Heart right ventricle (tissue), 16 donors: ENCODE results near the gene ARHGEF3. TPM values are rescaled to one million over a fixed set of nuclear protein-coding genes. Genes with fewer than 3 reads are reported as not detected.
A peak's percentile ranks its signal among the peaks of the same experiment; 100 is the strongest.

Experiments used
- ATAC-seq, 8 donors: fragments of 200-7000 bp; cut with Tn5 transposase; one replicate each; pipeline ENCODE4 v1.9.1; 2020; ENCODE audit warnings: mild to moderate bottlenecking in 8 of 8, moderate library complexity in 8 of 8, moderate number of reproducible peaks in 1 of 8
- DNase-seq, 2 donors: peaks; one replicate each; pipeline ENCODE4 v3.0.0-alpha.2; 2020
- H3K27ac ChIP-seq, 10 donors: fragments of 200-600 bp; sonication (generic) in 2 of 10; one replicate each; pipeline versions ENCODE4 v1.5.0 to v1.8.0; 2020 to 2022; ENCODE audit warnings: mild to moderate bottlenecking in 3 of 10
- H3K27me3 ChIP-seq, 7 donors: fragments of 200-600 bp; one replicate each; pipeline ENCODE4 v1.8.0; 2021 to 2022; ENCODE audit warnings: mild to moderate bottlenecking in 2 of 7
- H3K36me3 ChIP-seq, 9 donors: fragments of 200-600 bp; sonication (generic) in 1 of 9; one replicate each; pipeline versions ENCODE4 v1.5.0 to v1.8.0; 2020 to 2022; ENCODE audit warnings: mild to moderate bottlenecking in 2 of 9
- H3K4me1 ChIP-seq, 9 donors: fragments of 200-600 bp; sonication (generic) in 1 of 9; one replicate each; pipeline versions ENCODE4 v1.5.0 to v1.8.0; 2020 to 2022; ENCODE audit warnings: mild to moderate bottlenecking in 4 of 9
- H3K4me3 ChIP-seq, 10 donors: fragments of 200-600 bp; sonication (generic) in 2 of 10; one replicate each; pipeline versions ENCODE4 v1.5.0 to v1.8.0; 2020 to 2022; ENCODE audit warnings: mild to moderate bottlenecking in 7 of 10, moderate library complexity in 2 of 10
- H3K9me3 ChIP-seq, 11 donors: fragments of 200-600 bp in 10 of 11; sonication (generic) in 2 of 11; one replicate each; pipeline versions ENCODE4 v1.5.0 to v1.8.0; 2013 to 2022; ENCODE audit warnings: mild to moderate bottlenecking in 2 of 11, control low read depth in 1 of 11, moderate library complexity in 1 of 11
- WGBS, 2 donors: extraction: QIAGEN DNeasy Blood & Tissue Kit; methylation state at CpG; one replicate each; pipeline ENCODE4 v1.1.7; 2013; ENCODE audit warnings: inconsistent platforms in 1 of 2; 5-methylcytosine and 5-hydroxymethylcytosine counted together
- intact Hi-C, 10 donors: fragments of 100-400 bp; cut with DNase I; formaldehyde crosslinking; loops; one replicate each; pipeline versions ENCODE4 v1.11.1 to v1.14.2; 2022
- polyA plus RNA-seq, 2 donors: library from polyadenylated mRNA; stranded (reverse); fragments of 200-250 nt; gene quantifications; one replicate each; pipeline ENCODE4 v1.2.3, GENCODE V29; 2013
- total RNA-seq, 10 donors: library from RNA; stranded (reverse); fragmentation: NEBNext Ultra II Directional in 3 of 10; extraction: Animal tissue kit (Norgen Biotek cat#: 25700) in 3 of 10; gene quantifications; one replicate each; pipeline versions ENCODE4 v1.2.1 to v1.2.4, GENCODE V29; 2021 to 2023
- TF ChIP-seq, protein P1 (sequence below), 9 donors: fragments of 200-600 bp; sonication (generic) in 2 of 9; IDR thresholded peaks; one replicate each; pipeline versions ENCODE4 v1.5.0 to v1.8.0; 2021 to 2022; ENCODE audit warnings: antibody characterized with exemption in 9 of 9, mild to moderate bottlenecking in 5 of 9, moderate library complexity in 1 of 9
- donor health status: Arrhythmogenic right ventricular cardiomyopathy.
- donor health status: ischemic (EF 13 %, LVEDD 7.1; RV severe dilation, severe dysfunction).
- donor health status: healthy with polysubstance abuse.
- donor health status: DM: no; HTN: yes; CAD: no.
- donor health status: DM: no; HTN: no; CAD: no.
- donor health status: ischemic (EF 25% LVEDD 6.9; RV normal size, moderate dysfunction).
- donor health status: ischemic (EF 25% LVEDD 5.7; RV mildly dilated, moderate dysfunction).
- donor health status: healthy.
- donor health status: DM: yes; HTN: yes; CAD: no.
- donor health status: Ischemic cardiomyopathy.
- donor health status: ischemic (EF 35%, LVEDD 5.7; RV mildly dilated, moderate dysfunction).
- donor health status: nonischemic (EF 11% LVEDD 7.7; RV severe dilation, severe dysfunction).
- donor health status: DM: yes; HTN: yes; CAD: no.
- donor health status: PGD.
- donor health status: ischemic (EF 29% LVEDD 5.4; RV normal size, mild dysfunction).
- donor health status: nonischemic (EF 23%, LVEDD 6.1; RV moderate dilation, normal function).

The ARHGEF3 gene
- total and polyA plus RNA-seq, 12 donors = 6.6 to 26.1 (median 17.0) TPM

DNA sequence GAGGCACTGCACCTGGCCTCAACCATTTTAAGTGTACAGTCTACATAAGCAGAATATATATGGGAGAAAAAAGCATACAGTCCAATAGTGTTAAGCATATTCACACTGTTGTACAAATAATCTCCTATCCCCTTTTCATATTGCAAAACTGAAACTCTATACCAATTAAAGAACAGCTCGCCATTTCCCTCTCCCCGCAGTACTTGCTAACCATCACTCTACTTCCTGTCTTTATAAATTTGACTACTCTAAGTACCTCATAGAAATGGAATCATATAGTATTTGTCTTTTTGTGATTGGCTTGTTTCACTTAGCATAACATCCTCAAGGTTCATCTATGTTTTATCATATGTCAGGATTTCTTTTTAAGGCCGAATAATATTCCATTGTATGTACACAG, 97.0 kb downstream of the ARHGEF3 start:
- ATAC-seq (no peak), DNase-seq (no peak)
- peaks cover 0 to 5% (median 0%) of the 10 kb centered on the region in 11 donors for H3K9me3 ChIP-seq
- peaks cover 0 to 4% (median 0%) of the 10 kb centered on the region in 9 donors for H3K4me1 ChIP-seq
- H3K27me3 ChIP-seq = no peaks in the 10 kb centered on the region
- H3K4me3 ChIP-seq = no peak overlapping the region
- TF ChIP-seq, protein P1, sequence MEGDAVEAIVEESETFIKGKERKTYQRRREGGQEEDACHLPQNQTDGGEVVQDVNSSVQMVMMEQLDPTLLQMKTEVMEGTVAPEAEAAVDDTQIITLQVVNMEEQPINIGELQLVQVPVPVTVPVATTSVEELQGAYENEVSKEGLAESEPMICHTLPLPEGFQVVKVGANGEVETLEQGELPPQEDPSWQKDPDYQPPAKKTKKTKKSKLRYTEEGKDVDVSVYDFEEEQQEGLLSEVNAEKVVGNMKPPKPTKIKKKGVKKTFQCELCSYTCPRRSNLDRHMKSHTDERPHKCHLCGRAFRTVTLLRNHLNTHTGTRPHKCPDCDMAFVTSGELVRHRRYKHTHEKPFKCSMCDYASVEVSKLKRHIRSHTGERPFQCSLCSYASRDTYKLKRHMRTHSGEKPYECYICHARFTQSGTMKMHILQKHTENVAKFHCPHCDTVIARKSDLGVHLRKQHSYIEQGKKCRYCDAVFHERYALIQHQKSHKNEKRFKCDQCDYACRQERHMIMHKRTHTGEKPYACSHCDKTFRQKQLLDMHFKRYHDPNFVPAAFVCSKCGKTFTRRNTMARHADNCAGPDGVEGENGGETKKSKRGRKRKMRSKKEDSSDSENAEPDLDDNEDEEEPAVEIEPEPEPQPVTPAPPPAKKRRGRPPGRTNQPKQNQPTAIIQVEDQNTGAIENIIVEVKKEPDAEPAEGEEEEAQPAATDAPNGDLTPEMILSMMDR (IDR thresholded peaks at IDR 0.05) = no peak
- H3K27ac ChIP-seq = no peak overlapping the region
- 91 to 92% methylated on average over 3 of the region's 3 CpGs for WGBS, 2 donors
- intact Hi-C loops = loop anchor here in 4 of 10 donors (2.0 to 10.0 kb wide), 4 partner anchors 94 to 282 kb away; partner anchors contain the start of gene ARHGEF3 (in 3 of the 4)
- no peaks in the 10 kb centered on the region for H3K36me3 ChIP-seq

DNA sequence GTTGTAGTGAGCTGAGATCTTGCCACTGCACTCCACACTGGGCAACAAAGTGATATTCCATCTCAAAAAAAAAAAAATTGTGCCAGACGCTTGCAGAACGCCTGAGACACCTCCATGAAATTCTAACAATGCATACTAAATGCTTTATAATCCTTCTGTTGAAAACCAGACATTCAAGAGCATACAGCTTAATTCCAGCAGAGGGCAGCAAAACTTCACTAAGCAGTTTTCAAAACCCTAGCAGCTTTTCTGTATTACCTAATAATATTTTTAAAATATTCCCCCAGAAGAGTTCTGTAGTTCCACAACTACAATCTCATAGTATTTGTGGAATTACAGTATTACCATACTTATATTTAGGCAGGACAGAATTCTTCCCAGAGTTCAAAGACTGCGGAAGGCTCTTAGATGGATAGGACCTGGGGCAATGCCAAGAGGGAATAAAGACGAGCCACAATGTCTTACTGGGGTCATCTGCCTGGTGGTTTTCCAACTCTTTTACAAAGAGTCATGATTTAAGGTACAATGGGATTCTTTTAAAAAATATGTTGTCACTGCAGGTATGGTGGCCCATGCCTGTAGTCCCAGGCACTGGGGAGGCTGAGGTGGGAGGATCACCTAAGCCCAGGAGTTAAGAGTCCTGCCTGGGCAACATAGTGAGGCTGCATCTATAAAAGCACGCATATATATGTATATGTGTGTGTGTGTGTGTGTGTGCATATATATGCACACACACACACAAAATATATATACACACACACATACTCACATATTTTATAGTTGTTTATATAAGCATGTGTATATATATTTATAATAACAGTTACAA, 99.0 kb downstream of the ARHGEF3 start:
- Histone ChIP-seq H3K4me1 (peaks cover 0 to 4% (median 0%) of the 10 kb centered on the region in 9 donors), H3K27me3 (no peaks in the 10 kb centered on the region), H3K36me3 (no peaks in the 10 kb centered on the region), H3K27ac (no peak overlapping the region), H3K4me3 (no peak overlapping the region), H3K9me3 (peaks cover 0 to 5% (median 0%) of the 10 kb centered on the region in 11 donors)
- intact Hi-C loops = loop anchor here (1.0 to 10.0 kb wide), 11 partner anchors 96 to 288 kb away; partner anchors contain the start of gene ARHGEF3 (in 6 of the 10)
- ATAC-seq (peak in 7 of 8 donors; percentile 52 to 75 (median 75)), DNase-seq (peak in 1 of 2 donors; percentile 57)
- 16 to 23% methylated on average over 5 of the region's 5 CpGs for WGBS, 2 donors
- TF ChIP-seq, protein P1 (IDR thresholded peaks at IDR 0.05) = peak; percentile 73 to 96 (median 90)

DNA sequence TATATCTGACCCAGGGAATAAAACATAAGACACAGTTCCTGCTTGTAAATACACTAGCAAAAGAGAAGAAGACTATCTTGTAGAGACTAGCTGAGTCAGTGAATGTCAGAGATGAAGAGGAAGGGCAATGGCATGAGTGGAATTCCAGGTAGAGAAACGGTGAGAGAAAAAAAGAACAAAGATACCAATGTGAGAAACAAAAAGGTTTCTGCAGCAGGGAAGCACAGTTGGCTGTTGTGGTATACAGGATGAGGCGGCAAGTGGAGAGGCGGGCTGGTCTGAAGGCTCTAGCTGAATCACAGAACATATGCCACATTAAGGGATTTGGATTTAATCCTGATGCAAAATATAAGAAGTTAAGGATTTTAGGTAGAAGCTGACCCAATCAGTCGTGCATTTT, 101.6 kb downstream of the ARHGEF3 start:
- intact Hi-C loops = loop anchor here in 4 of 10 donors (1.0 to 10.0 kb wide), 3 partner anchors 102 to 289 kb away; partner anchors contain the start of gene ARHGEF3 (in 3 of the 4)
- no peaks in the 10 kb centered on the region for H3K27me3 ChIP-seq
- H3K27ac ChIP-seq = no peak overlapping the region
- ATAC-seq (no peak), DNase-seq (no peak)
- no peaks in the 10 kb centered on the region for H3K9me3 ChIP-seq
- TF ChIP-seq, protein P1 (IDR thresholded peaks at IDR 0.05) = no peak
- no peak overlapping the region for H3K4me3 ChIP-seq
- peaks cover 0 to 20% (median 0%) of the 10 kb centered on the region in 9 donors for H3K4me1 ChIP-seq
- 69 to 71% methylated on average over 4 of the region's 4 CpGs for WGBS, 2 donors
- no peaks in the 10 kb centered on the region for H3K36me3 ChIP-seq

DNA sequence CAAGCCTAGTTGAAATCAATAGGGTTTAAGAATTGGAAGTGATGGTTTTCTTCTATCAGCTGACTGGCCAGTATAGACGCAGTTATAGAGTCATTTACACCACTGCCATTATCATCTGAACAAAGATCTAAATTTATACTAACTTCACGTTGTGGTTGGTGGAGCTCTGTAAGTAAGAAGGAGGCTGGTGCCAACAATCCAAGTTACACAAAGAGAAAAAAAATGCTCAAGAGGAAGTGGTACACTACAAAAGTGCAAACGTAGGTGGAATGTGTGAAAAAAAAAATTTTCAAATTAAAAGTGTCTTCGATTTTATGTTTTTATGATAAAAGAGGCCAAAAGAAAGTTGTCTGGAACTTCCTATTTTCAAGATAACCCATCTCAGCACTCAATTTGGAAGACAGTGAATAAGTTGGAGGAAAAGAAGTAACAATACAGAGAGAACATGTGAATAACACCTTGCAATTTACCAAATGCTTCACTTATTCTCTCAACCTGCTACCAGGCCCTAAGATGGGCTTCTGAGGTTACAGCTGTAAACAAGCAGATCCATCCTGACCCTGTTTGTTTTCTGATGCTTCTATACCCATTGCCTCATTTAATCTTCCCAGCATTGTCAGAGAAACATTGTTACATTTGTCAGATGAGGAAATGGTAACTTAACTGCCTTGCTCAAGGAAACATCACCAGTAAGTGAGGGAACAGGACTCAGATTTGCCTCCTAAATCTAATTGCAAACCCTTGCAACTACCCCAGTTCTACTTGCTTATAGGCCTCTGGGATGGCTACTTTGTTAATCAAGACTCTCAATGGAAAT, 106.7 kb downstream of the ARHGEF3 start:
- ATAC-seq = peak in 2 of 8 donors; percentile 35 to 55
- H3K27me3 ChIP-seq = no peaks in the 10 kb centered on the region
- 58 to 65% methylated on average over 4 of the region's 4 CpGs for WGBS, 2 donors
- H3K36me3 ChIP-seq = no peaks in the 10 kb centered on the region
- no peaks in the 10 kb centered on the region for H3K9me3 ChIP-seq
- H3K27ac ChIP-seq = peak overlapping the region in 1 of 10 donors; percentile 76
- intact Hi-C loops = no loop called here
- DNase-seq = no peak
- no peak overlapping the region for H3K4me3 ChIP-seq
- peaks cover 0 to 36% (median 0%) of the 10 kb centered on the region in 9 donors for H3K4me1 ChIP-seq
- TF ChIP-seq, protein P1 (IDR thresholded peaks at IDR 0.05) = no peak
